ENCODE measurements around the gene CBLB. TPM values are rescaled to one million over a fixed set of nuclear protein-coding genes. Genes with fewer than 3 reads are reported as not detected.

Gene CBLB
- total RNA-seq: 17.4 and 71.3 TPM in 2 replicates

DNA sequence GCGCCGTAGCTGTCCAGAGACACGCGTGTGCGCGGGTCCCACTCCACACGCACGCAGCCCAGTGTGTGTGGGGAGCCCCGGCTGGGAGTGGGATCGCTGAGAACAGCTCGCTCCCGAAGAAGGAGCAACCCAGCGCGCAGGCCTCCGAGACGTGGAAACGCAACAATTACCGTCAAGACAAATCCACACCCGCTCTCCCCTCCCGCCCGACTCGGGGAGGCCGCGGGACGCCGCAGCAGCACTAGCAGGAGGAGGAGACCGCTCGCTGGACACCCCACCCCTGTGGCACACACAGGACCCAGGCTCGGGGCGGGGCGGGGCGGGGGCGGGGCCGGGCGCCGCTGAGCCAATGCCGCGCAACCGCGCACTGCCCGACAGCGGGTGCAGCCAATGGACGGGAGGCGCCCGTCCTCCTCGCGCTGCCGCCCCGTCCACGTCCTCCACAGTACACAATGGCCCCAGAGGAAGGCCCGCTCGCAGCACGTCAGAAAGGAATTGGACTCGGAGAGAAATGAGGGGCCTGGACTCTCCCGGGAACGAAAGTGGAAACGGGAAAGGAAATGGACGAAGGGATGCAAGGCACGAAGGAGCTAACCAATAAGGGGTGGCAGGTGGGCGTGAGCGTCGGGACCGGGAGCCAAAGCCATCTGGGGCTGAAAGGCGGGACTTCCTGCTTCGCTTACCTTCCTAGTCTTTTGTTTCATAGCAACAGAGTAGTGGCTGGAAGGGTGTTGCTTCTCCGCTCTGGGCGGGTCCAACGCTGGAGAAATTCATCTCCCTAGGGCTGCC is at the start of gene CBLB:
Gene CBLB, minus strand, starts transcription at position 271 of the 789 bp plus-strand sequence. CDS start 1,435 bp downstream, outside the sequence.

Data from nasal cavity respiratory epithelium epithelial cell of viscerocranial mucosa (primary cell).